ELF-1 (cell line): Measurements from ENCODE around the gene PNMA3.
"Not testable (repeated sequence)": the region's sequence is repeated elsewhere in the genome, so short reads cannot be mapped to it uniquely, and the experiment has no call there.

Source experiments
- DNase-seq: peaks from one replicate; pipeline ENCODE4 v3.0.0-alpha.2; 2016; ENCODE audit warnings: low read depth, low spot score

PNMA3 gene

GRCh38 chrX:153055871-153056749, at the start of gene PNMA3:
PNMA3 (plus strand) TSS chrX:153056470; CDS start chrX:153057056, 586 bp downstream.
- no peak for DNase-seq

- not testable (repeated sequence) for DNase-seq
Observed at GRCh38 chrX:153017174-153017573, 39.1 kb upstream of the PNMA3 start.

- DNase-seq: no peak
Observed at GRCh38 chrX:153019166-153019565, 37.1 kb upstream of the PNMA3 start.

DNA sequence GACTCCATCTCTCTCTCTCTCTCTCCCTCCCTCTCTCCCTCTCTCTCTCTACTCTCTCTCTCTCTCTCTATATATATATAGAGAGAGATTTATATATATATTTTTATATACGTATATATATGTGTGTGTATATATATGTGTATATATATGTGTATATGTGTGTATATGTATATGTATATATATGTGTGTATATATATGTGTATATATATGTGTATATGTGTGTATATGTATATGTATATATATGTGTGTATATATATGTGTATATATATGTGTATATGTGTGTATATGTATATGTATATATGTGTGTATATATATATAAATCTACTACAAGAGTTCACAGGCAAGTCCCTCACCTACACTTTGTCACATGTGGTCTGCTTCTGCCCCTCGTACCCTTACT, 29.8 kb upstream of the PNMA3 start:
- DNase-seq: not testable (repeated sequence)

- not testable (repeated sequence) for DNase-seq
Observed at GRCh38 chrX:153028487-153028886, 27.8 kb upstream of the PNMA3 start.

DNA sequence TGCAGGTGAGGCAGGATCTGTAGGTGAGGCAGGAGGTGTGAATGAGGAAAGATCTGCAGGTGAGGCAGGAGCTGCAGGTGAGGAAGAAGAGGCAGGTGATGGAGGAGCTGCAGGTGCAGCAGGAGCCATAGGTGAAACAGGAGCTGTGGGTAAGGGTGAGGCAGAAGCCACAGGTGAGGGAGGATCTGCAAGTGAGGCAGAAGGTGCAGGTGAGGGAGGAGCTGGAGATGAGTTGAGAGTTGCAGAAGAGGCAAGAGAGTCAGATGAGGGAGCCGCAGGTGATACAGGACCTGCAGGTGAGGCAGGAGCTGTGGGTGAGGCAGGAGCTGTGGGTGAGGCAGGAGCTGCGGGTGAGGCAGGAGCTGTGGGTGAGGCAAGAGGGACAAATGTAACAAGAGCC, 27.1 kb upstream of the PNMA3 start:
- DNase-seq: no peak

DNA sequence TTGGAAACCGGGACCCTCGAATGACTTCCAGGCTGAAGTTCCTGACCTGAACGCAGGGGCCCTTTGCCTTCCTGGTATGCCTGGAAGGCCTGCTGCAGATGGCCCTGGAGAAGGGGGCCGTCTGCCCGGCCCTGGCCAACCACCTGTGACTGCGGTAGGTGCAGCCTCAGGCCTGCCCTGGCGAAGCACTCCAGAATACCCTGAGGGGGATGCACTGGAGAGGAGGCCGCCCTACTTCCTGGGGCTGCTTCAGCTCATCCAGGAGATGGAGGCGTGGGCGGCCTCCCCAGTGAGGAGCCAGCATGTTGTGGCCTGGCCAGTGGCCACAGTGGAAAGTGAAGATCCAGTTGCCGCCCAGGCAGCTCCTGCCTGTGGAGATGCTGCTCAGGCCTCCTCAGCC, 26.4 kb upstream of the PNMA3 start:
- peak; percentile 6 for DNase-seq

- no peak for DNase-seq
Observed at GRCh38 chrX:153030801-153031200, 25.5 kb upstream of the PNMA3 start.

DNA sequence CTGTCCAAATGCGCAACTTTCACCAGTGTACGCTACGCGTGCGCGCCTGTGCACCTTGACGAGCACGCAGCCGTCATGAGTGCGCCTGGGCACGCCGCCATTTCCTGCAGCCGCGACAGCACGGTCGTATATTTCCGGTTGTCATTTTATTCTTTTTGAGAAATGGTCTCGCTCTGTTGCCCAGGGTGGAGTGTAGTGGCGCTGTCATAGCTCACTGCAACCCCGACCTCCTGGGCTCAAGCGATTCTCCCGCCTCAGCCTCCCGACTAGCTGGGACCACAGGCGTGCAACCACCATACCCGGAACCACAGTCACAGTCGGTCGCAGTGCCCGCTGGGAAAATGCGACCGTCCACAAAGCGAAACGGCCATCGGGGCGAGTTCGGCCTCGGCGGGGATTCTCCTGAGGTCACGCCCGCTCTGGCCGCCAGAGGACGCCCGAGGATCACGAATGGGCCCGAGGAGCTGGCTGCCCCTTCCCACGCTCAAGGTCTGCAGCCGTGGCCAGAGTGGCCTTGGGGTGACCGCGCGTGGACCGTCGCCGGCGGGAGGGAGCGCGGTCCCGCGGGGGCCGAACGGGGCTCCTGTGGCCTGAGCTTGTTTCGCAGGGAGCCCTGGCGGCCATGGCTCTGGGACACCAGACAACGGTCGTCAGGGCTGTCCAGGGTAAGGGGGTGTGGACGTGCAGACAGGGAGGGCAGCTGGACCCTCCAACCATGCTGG, 23.7 kb upstream of the PNMA3 start:
- peak; percentile 88 for DNase-seq

GRCh38 chrX:153049093-153049492, 7.2 kb upstream of the PNMA3 start:
- no peak for DNase-seq

DNA sequence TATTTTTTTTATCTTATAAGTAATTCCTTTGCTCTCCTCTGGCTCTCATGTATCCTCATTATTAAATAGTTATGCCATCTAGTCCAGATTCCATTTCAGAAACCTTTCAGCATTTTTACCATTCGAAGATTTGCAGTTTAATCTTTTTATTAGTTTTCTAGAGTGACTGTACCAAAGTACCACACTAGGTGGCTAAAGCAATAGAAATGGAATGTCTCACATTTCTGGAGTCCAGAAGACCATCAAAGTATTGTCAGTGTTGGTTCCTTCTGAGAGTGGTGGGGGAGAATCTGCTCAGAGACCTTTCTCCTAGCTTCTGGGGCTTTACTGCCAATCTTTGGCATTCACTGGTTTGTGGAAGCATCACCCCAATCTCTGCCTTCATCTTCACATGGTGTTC, 3.7 kb upstream of the PNMA3 start:
- DNase-seq: no peak

DNA sequence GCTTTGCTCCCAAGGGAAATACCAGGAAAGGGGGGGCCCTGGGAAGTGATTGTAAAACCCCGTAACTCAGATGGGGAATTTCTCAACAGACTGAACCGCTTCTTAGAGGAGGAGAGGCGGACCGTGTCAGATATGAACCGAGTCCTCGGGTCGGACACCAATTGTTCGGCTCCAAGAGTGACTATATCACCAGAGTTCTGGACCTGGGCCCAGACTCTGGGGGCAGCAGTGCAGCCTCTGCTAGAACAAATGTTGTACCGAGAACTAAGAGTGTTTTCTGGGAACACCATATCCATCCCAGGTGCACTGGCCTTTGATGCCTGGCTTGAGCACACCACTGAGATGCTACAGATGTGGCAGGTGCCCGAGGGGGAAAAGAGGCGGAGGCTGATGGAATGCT, 1.0 kb downstream of the PNMA3 start:
- no peak for DNase-seq

DNA sequence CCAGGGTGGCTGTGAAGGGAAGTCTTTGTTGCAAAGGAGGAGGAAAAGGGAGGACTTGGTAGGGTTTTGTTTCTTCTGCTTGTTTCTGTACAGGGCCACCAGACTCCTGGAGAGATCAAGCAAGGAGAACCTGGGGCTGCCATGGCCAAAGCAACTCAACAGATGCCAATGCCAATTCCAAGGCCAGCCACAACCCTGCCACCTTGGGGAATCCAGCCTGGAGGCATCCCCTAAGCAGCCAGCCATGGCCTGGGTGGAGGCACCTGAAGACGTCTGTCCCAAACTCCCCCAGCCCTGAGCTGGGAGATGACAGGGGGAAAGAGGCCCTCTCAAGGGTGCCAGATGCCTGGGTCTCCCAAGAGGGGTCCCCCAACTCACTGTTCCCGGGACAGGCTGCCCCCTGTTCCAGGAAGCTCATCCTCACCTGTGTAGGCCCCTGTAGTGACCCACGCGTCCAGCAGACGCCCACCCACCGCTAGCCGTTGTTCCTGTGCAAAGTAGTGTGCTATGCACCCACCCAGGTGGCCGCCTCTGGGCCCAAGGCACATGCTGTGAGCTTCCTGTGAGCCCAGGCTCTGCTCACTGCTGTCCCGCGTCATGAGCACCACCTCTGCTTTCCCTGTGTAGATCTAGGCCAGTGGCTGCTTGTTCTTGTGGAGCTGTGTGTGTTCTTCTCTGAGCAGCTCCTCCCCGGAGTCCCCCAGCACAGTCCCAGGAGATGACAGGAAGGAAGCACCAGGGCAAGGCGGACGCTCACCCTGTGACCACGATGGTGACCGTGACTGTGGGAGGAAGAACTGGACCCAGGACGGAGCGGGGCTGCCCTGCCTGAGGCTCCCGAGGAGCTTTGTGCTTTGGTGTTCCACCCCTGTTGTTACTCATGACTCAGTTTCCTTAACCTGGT, 3.2 kb downstream of the PNMA3 start:
- DNase-seq: no peak

DNA sequence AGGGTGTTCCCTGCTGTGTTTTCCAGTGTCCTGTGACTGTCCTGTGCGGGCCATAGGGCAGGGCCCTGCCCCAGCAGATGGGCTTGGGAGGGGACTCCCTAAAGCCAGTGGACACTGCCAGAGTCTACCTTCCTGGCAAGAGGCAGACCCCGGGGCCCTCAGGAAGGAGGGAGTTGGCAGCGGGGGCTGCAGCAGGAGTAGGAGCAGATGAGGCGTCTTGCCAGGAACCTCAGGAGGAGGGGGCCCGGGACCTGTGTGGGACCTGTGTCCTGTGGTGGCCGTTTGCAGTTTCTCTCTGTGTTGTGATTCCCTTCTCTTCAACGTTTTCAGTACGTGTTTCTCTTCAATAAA, 3.8 kb downstream of the PNMA3 start:
- no peak for DNase-seq

GRCh38 chrX:153061732-153062131, 5.5 kb downstream of the PNMA3 start:
- DNase-seq: no peak

- DNase-seq: no peak
Observed at GRCh38 chrX:153063315-153063714, 7.0 kb downstream of the PNMA3 start.

DNA sequence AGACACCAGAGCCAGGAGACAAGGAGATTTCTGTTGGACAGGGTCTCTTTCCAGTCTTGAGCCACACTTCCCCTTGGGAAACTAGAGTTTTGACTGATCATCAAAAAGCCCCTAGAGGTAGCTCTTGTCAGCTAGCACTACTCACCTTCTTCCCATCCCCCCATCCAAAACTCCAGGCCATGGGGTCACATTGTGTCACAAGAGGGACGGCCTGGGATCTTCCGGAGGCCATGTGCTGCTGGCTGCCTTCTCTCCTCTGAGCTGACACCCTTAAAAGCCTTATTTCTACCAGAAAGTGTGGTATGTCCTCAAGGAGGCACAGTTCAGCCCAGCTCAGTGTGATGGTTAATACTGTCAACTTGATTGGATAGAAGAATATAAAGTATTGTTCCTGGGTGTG, 7.8 kb downstream of the PNMA3 start:
- DNase-seq: no peak

- no peak for DNase-seq
Observed at GRCh38 chrX:153065389-153065788, 9.1 kb downstream of the PNMA3 start.

GRCh38 chrX:153066402-153066801, 10.1 kb downstream of the PNMA3 start:
- DNase-seq: not testable (repeated sequence)

DNA sequence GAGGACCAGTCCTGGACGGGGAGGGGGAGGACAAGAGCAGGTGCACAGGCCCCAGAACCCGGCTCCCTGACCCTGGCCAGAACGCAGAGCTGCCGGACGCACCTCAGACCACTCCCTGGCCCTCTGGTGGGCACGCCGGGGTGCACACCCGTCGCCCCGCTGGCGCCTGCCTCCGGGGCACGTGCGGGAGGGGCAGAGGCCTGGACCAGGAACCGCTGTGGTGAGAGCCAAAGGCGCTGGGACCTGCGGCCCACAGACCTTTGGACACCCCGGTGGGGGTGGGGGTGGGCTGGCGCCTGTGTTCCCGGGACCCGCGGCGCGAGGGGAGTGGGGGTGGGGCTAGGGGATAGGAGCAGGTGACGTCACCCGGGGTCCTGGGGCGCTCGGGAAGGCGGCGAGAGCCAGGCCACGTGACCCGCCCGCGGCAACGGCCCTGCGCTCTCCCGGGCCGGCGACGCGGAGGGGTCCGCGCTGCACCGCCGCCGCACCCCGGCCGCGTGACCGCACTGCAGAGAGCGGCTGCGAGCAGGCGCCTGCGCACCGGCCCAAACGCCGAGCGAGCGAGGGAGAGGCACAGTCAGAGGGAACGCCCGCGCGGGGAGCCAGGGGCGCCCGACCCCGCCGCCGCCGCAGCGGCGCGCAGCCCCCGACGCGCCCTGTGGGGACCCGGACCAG, 15.8 kb downstream of the PNMA3 start, which contains the start of gene PNMA6A:
PNMA6A (plus strand) TSS at position 546 of the 675 bp plus-strand sequence. CDS start 609 bp downstream, outside the sequence.
- not testable (repeated sequence) for DNase-seq

DNA sequence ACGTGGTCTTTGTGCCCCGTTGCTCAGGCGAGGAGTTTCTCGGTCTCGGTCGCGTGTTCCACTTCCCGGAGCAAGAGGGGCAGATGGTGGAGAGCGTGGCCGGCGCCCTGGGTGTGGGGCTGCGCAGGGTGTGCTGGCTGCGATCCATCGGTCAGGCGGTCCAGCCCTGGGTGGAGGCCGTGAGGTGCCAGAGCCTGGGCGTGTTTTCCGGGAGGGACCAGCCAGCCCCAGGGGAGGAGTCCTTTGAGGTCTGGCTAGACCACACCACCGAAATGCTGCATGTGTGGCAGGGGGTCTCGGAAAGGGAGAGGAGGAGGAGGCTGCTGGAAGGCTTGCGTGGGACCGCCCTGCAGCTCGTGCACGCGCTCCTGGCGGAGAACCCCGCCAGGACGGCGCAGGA, 17.1 kb downstream of the PNMA3 start:
- DNase-seq: not testable (repeated sequence)
